ENCODE measurements around the gene AHRR.
"Not testable (repeated sequence)": the region's sequence is repeated elsewhere in the genome, so short reads cannot be mapped to it uniquely, and the experiment has no call there.

The AHRR gene

GRCh38 chr5:383621-384020 lies 62.1 kb downstream of the AHRR start:
- no peak for TF ChIP-seq CTCF (IDR thresholded peaks at IDR 0.05; ENCODE audit: control extremely low read depth, extremely low read depth, low read depth, missing control alignments)
- CTCF ChIA-PET, result interaction anchor here (0.7 to 1.6 kb wide), 2 partner anchors 14 to 66 kb away, joined by 3 to 8 read pairs; no protein-coding TSS in a partner anchor
- POLR2A ChIA-PET, result no interaction called here

GRCh38 chr5:384576-384975 lies 63.1 kb downstream of the AHRR start:
- POLR2A ChIA-PET; DNase-seq (ENCODE audit: extremely low spot score): not testable (repeated sequence)
- CTCF ChIA-PET, result interaction anchor here (1.6 kb wide), 1 partner anchor 15 kb away, joined by 8 read pairs; no protein-coding TSS in a partner anchor

More at GRCh38 chr5:383621-384020, 62.1 kb downstream of the AHRR start:
- no peak for DNase-seq (ENCODE audit: extremely low spot score)

GRCh38 chr5:385321-385720 lies 63.8 kb downstream of the AHRR start:
- no peak for TF ChIP-seq CTCF (IDR thresholded peaks at IDR 0.05; ENCODE audit: control extremely low read depth, extremely low read depth, low read depth, missing control alignments)
- CTCF ChIA-PET, result interaction anchor here (1.4 kb wide), 1 partner anchor 68 kb away, joined by 3 read pairs; no protein-coding TSS in a partner anchor
- no peak for DNase-seq (ENCODE audit: extremely low spot score)
- POLR2A ChIA-PET, result no interaction called here

GRCh38 chr5:386432-387341 lies 65.2 kb downstream of the AHRR start:
- CTCF ChIA-PET, result interaction anchor here (1.2 to 1.4 kb wide), 4 partner anchors 9 to 70 kb away, joined by 3 to 4 read pairs (median 3); no protein-coding TSS in a partner anchor
- no peak for DNase-seq (ENCODE audit: extremely low spot score)
- POLR2A ChIA-PET, result no interaction called here
- no peak for TF ChIP-seq CTCF (IDR thresholded peaks at IDR 0.05; ENCODE audit: control extremely low read depth, extremely low read depth, low read depth, missing control alignments)

GRCh38 chr5:387491-388265 lies 66.2 kb downstream of the AHRR start:
- POLR2A ChIA-PET, result no interaction called here
- DNase-seq (ENCODE audit: extremely low spot score), result no peak
- no peak for TF ChIP-seq CTCF (IDR thresholded peaks at IDR 0.05; ENCODE audit: control extremely low read depth, extremely low read depth, low read depth, missing control alignments)
- CTCF ChIA-PET, result interaction anchor here (1.4 to 2.2 kb wide), 2 partner anchors 10 to 13 kb away, joined by 4 to 6 read pairs; no protein-coding TSS in a partner anchor

- ChIA-PET POLR2A (interaction anchor here (2.0 kb wide), 1 partner anchor 10 kb away, joined by 6 read pairs; no protein-coding TSS in a partner anchor), CTCF (interaction anchor here (1.1 to 2.2 kb wide), 2 partner anchors 11 to 14 kb away, joined by 4 to 6 read pairs; no protein-coding TSS in a partner anchor)
- no peak for TF ChIP-seq CTCF (IDR thresholded peaks at IDR 0.05; ENCODE audit: control extremely low read depth, extremely low read depth, low read depth, missing control alignments)
- DNase-seq (ENCODE audit: extremely low spot score), result peak; percentile 27
Observed at GRCh38 chr5:388266-389196, 67.0 kb downstream of the AHRR start.

Data from GM10248 (cell line).